Measurements from ENCODE around the gene SCML1. TPM values are rescaled to one million over a fixed set of nuclear protein-coding genes. Genes with fewer than 3 reads are reported as not detected.

Gene SCML1
- total and polyA plus RNA-seq, 2 of the 8 experiments (the other 6 are each of a cell fraction or from before 2014, with no cell fraction given) = 2.2 to 2.5 TPM

- no peak overlapping the region for H2BK12ac ChIP-seq (ENCODE audit: low read depth, low read length)
- H2BK5ac ChIP-seq (ENCODE audit: low read depth, low read length) = no peak overlapping the region
- no peaks in the 10 kb centered on the region for H3K9me3 ChIP-seq (ENCODE audit: insufficient read depth in 2 of 2, low read depth in 1 of 2, low read length in 1 of 2)
- no peak overlapping the region for H2AK5ac ChIP-seq (ENCODE audit: low read depth, low read length)
- H3K79me1 ChIP-seq (ENCODE audit: low read depth, low read length) = no peaks in the 10 kb centered on the region
- H2BK20ac ChIP-seq (ENCODE audit: low read length) = no peak overlapping the region
- CTCF ChIA-PET (ENCODE audit: partially characterized antibody) = no interaction called here
- H2BK15ac ChIP-seq (ENCODE audit: low read length) = no peak overlapping the region
- no peak overlapping the region for H4K5ac ChIP-seq (ENCODE audit: insufficient read length, low read depth, low read length)
- H3K4ac ChIP-seq (replicated peaks; ENCODE audit: insufficient read length, low read depth, low read length) = no peak overlapping the region
- no peak overlapping the region for H2BK120ac ChIP-seq (replicated peaks; ENCODE audit: low read depth, low read length)
- no peak overlapping the region for H3K56ac ChIP-seq (replicated peaks; ENCODE audit: insufficient read length, low read depth, low read length)
- no peak overlapping the region for H4K8ac ChIP-seq (ENCODE audit: extremely low read depth, insufficient read depth, low read length)
- no peak overlapping the region for H4K91ac ChIP-seq (replicated peaks; ENCODE audit: insufficient read length, low read length)
- H3K4me3 ChIP-seq (ENCODE audit: extremely low read depth in 1 of 4, insufficient read depth in 2 of 4, low read depth in 3 of 4, low read length in 4 of 4) = no peak overlapping the region
- no peak overlapping the region for H3K23ac ChIP-seq (ENCODE audit: insufficient read length)
- H3K23me2 ChIP-seq (ENCODE audit: low read depth, low read length) = no peaks in the 10 kb centered on the region
- no peaks in the 10 kb centered on the region for H4K20me1 ChIP-seq (replicated peaks in 1 of 2; ENCODE audit: control insufficient read depth in 1 of 2, insufficient read depth in 2 of 2, low read length in 2 of 2)
- H3K36me3 ChIP-seq (ENCODE audit: control insufficient read depth in 2 of 4, insufficient read depth in 4 of 4, low read length in 3 of 4) = no peaks in the 10 kb centered on the region
- DNase-seq (ENCODE audit: low read depth in 1 of 2, low spot score in 2 of 2) = no peak
- H2AFZ ChIP-seq (ENCODE audit: low read length) = no peak overlapping the region
- H3K4me2 ChIP-seq (ENCODE audit: insufficient read depth in 1 of 2, low read depth in 2 of 2, low read length in 2 of 2) = no peak overlapping the region
- no peak overlapping the region for H3K18ac ChIP-seq (ENCODE audit: extremely low read depth, low read length)
- H3K14ac ChIP-seq (ENCODE audit: insufficient read length) = no peak overlapping the region
- no peak overlapping the region for H3K27ac ChIP-seq (ENCODE audit: low read depth, low read length)
- H3K27me3 ChIP-seq (replicated peaks in 1 of 4; ENCODE audit: control insufficient read depth in 3 of 4, extremely low read depth in 1 of 4, insufficient read depth in 3 of 4, low read length in 3 of 4) = no peaks in the 10 kb centered on the region
- no peaks in the 10 kb centered on the region for H3K79me2 ChIP-seq (ENCODE audit: control insufficient read depth in 1 of 2, insufficient read depth in 2 of 2, low read length in 2 of 2)
- no peak overlapping the region for H3K9ac ChIP-seq (replicated peaks in 1 of 4; ENCODE audit: extremely low read depth in 1 of 4, low read depth in 3 of 4, low read length in 3 of 4)
- no peak for FAIRE-seq
- 95% methylated on average over 14 of the region's 16 CpGs; no CpG with 5 or more reads in 1 of the 2 experiments for WGBS, 2 experiments (ENCODE audit: extremely low coverage in 1 of 2, insufficient coverage in 1 of 2, insufficient read length in 1 of 2, insufficient replicate concordance in 2 of 2, low coverage in 1 of 2, low lambda C conversion rate in 2 of 2, missing lambda C conversion rate in 1 of 2)
- H3K4me1 ChIP-seq (replicated peaks in 1 of 4; ENCODE audit: control insufficient read depth in 3 of 4, insufficient read depth in 4 of 4, low read length in 3 of 4) = no peaks in the 10 kb centered on the region
- POLR2A ChIA-PET (ENCODE audit: partially characterized antibody) = no interaction called here
- no peak for TF ChIP-seq SIN3A (conservative IDR thresholded peaks at IDR 0.05 in 1 of 2, IDR thresholded peaks at IDR 0.05 in 1 of 2; ENCODE audit: low read depth in 1 of 2, low read length in 2 of 2)
- TF ChIP-seq KDM1A (IDR thresholded peaks at IDR 0.05; ENCODE audit: borderline replicate concordance, low read length) = no peak
- no peak for TF ChIP-seq CTCF (IDR thresholded peaks at IDR 0.05; ENCODE audit: control extremely low read depth in 1 of 3, insufficient read depth in 1 of 3, low read depth in 1 of 3, low read length in 3 of 3)
- TF ChIP-seq CBX5 (IDR thresholded peaks at IDR 0.05; ENCODE audit: low read depth, low read length) = no peak
- TF ChIP-seq CTBP2 (IDR thresholded peaks at IDR 0.05; ENCODE audit: borderline replicate concordance, insufficient read depth, insufficient read length, low read length) = no peak
- TF ChIP-seq EZH2 (IDR thresholded peaks at IDR 0.05; ENCODE audit: low read depth, low read length, severe bottlenecking) = no peak
- no peak for TF ChIP-seq SIRT6 (IDR thresholded peaks at IDR 0.05; ENCODE audit: low read length)
Measured at GRCh38 chrX:17732138-17732783, 5.0 kb upstream of the SCML1 start.
